Measurements from ENCODE around the gene SLC12A7.

The SLC12A7 gene

DNA sequence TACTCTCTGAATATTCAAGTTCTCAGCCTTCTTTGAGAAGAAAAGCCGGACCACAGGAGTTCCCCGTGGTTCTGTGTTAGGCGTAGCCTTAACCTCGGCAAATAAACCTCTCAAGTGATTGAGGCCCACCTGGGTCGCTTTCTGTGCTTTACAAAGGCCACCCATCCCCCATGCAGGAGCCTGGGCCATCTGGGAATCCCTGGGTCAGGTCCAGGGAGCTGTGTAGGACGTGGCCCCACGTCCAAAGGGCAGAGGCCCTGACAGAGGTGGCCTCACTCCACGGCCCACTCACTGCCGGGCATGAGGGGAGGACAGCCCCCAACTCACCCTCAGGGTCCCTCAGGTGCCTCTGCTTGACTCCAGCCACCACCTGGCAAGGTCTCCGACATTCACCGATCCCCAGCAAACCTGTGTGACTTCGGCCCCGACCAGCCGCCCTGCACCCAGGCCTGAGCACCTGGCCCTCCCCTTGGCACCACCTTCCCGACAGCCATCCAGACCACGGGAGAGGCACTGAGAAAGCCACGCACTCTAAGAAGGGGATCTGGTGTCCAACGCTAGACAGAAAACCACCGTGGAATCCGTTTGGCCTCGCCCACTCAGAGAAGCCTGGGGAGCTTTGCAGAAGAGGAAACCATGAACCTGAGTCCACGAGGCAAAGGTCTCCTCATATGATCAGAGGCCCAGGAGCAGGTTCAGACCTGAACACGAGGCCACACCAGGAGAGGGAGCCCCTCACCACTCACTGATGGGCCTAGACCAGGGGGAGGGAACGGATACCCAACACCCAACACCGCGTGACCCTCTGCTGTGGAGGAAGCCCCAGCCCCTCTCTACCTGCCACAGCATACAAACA, 4.5 kb downstream of the SLC12A7 start:
- peaks cover 33 to 60% of the 10 kb centered on the region in 2 donors for H3K4me1 Mint-ChIP-seq (ENCODE audit: low read depth in 2 of 2)
- peak overlapping the region; percentile 55 to 96 for H3K27ac Mint-ChIP-seq
- ATAC-seq (replicated peaks), result no peak
- H3K36me3 Mint-ChIP-seq (ENCODE audit: insufficient read depth), result peaks cover 45% of the 10 kb centered on the region
- peak overlapping the region; percentile 31 to 88 for H3K4me3 Mint-ChIP-seq
- H3K27me3 Mint-ChIP-seq, result no peaks in the 10 kb centered on the region
- no peaks in the 10 kb centered on the region for H3K9me3 Mint-ChIP-seq
- DNase-seq, result no peak

DNA sequence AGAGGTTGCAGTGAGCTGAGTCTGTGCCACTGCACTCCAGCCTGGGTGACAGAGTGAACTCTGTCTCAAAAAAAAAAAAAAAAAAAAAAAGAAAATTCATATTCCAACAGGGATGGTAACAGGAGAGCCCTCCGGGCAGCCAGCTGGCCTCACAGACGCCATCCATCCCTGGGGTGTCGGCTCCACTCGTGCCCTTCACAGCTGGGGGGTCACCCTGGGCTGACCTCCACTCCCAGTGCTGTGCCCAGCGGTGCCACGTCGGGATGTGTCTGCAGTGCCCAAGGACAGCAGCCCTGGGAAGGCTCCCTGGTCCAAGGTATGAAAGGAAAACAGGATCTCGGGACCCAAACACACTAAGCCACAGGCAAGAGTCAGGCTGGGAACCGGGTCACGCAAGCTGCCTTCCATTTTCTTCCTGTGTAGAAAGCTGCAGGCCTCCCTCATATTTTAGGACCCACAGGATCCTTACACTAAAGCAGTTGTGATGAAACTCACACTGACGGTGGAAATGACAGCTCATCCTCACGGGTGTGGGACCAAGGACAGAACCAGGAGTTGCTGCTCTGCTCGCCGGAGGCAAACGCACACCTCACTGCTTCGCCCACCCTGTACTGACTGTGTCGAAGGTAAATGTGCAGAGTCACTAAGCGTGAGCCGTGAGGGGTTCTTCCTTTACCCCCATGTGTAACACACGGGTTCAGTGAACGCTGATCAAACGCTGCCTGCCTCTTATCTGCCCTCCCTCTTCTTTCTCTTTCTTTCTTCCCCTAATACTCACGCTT, 5.3 kb downstream of the SLC12A7 start:
- Mint-ChIP-seq H3K4me1 (ENCODE audit: low read depth in 2 of 2) (peaks cover 41 to 64% of the 10 kb centered on the region in 2 donors), H3K4me3 (peak overlapping the region; percentile 81 to 88), H3K9me3 (no peaks in the 10 kb centered on the region), H3K27ac (peak overlapping the region; percentile 55 to 96), H3K36me3 (ENCODE audit: insufficient read depth) (peaks cover 45% of the 10 kb centered on the region), H3K27me3 (no peaks in the 10 kb centered on the region)
- ATAC-seq (replicated peaks), result no peak
- no peak for DNase-seq

DNA sequence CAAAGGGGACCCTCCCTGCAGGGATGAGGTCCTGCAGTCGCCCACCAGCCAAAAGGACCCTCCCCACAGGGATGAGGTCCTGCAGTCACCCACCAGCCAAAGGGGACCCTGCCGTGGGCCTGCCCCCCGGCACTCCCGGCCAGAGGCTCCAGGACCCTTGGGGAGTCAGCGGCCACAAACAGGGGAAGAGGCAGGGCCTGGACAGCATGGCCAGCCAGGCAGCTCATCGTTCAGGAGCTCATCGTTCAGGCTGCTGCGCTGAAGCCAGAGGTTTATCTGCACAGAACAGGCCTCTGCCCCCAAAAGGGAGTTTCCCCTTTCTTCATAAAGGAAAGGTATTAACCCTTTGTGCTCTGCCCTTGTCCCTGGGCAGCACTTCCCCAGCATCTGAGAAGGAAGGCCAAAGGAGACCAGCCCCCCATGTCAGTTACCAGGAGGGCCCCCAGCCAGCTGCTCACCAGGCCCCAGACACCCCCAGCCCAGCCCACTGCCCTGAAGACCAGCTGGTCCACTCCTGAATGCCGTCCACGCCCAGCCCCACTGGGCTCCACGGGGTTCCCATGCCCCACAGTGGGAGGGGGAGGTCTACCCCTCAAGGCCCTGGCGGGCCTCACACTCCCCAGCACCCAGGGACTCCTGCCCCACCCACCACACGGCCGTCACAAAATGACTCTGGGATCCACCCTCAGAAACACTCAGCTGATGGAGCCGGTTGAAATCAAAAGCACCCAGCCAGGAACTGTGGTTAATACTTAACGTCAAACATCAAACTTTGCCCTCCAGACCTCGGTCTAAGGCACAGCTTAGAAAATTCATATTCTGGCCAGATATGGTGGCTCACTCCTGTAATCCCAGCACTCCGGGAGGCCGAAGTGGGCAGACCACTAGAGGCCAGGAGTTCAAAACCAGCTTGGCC, 6.3 kb downstream of the SLC12A7 start:
- Mint-ChIP-seq H3K27me3 (no peaks in the 10 kb centered on the region), H3K27ac (peak overlapping the region; percentile 55 to 96), H3K9me3 (no peaks in the 10 kb centered on the region), H3K4me1 (ENCODE audit: low read depth in 2 of 2) (peaks cover 38 to 59% of the 10 kb centered on the region in 2 donors), H3K4me3 (peak overlapping the region; percentile 81 to 88), H3K36me3 (ENCODE audit: insufficient read depth) (peaks cover 45% of the 10 kb centered on the region)
- DNase-seq (peak; percentile 49 to 57 (median 51)), ATAC-seq (replicated peaks) (peak; percentile 79)

DNA sequence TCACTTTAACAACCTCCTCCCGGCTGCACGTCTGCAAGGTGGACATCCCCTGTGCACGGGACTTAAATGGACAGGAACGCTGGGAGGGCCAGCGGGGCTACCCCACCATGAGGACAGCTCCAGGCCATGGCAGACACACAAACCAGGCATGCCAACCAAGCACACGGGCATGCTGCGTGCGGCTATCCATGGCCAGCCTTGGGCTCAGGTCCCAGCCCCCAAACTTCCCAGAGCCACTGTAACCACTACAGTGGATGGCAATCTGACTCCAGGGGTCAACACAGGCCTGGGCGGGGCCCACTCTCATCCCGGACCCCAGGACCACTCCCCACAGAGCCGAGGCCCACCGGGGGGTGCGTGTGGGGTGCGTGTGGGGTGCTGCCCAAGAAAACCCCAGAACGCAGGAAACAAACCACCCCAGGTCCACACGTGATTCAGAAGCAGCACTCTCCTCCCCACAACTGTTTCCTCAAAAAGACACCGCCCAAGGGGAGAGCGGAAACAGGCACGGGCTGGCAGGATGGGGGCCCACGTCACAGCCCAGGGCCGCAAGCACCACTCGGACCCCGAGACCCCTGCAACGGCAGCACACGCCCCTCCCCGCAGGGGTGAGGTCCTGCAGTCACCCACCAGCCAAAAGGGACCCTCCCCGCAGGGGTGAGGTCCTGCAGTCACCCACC, 7.4 kb downstream of the SLC12A7 start:
- Mint-ChIP-seq H3K27ac (peak overlapping the region; percentile 55 to 84), H3K4me1 (ENCODE audit: low read depth in 2 of 2) (peaks cover 38 to 54% of the 10 kb centered on the region in 2 donors), H3K27me3 (no peaks in the 10 kb centered on the region), H3K9me3 (no peaks in the 10 kb centered on the region), H3K4me3 (peak overlapping the region; percentile 81 to 88), H3K36me3 (ENCODE audit: insufficient read depth) (peaks cover 45% of the 10 kb centered on the region)
- DNase-seq, result peak; percentile 25 to 40 (median 35)
- ATAC-seq (replicated peaks), result peak; percentile 63

DNA sequence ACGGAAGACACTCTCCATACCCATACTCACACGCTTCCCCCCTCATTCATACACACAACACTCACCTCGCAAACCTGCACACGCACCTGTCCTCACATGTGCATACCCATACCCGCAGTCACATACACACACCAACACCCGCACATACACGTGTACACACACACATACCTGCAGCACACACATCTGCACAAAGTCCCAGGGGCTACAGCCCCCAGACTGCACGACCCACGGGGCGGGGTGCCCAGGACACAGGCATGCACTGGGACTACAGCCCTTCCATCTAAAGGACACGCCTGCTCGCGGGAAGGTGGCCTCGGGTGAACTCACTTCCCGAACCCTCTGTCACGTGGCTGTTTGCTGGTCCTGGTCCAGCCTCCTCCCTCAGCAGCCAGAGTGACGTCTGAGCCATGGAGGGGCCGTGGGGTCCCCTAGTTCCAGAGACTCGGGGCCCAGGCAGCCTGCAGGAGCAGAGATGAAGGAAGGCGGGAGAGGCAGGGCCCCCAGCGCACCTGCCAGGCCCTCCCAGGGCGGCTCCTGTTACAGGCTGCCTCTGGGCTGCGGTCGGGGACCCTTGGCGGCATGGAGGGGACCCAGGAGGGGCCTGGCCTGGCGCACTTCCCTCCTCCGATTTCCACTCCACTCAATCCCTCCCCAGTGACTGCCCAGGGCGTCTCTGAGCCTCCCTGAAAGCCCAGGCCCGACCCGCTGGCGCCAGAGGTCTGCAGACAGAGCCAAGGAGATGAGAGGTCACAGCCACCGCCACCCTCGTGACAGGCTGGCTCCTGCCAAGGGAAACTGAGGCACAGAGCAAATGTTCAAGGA, 8.1 kb downstream of the SLC12A7 start:
- peak overlapping the region in 1 of 2 donors; percentile 55 for H3K27ac Mint-ChIP-seq
- H3K36me3 Mint-ChIP-seq (ENCODE audit: insufficient read depth), result peaks cover 49% of the 10 kb centered on the region
- no peaks in the 10 kb centered on the region for H3K9me3 Mint-ChIP-seq
- peak overlapping the region; percentile 81 to 88 for H3K4me3 Mint-ChIP-seq
- peaks cover 38 to 51% of the 10 kb centered on the region in 2 donors for H3K4me1 Mint-ChIP-seq (ENCODE audit: low read depth in 2 of 2)
- DNase-seq, result no peak
- no peaks in the 10 kb centered on the region for H3K27me3 Mint-ChIP-seq
- ATAC-seq (replicated peaks), result no peak

DNA sequence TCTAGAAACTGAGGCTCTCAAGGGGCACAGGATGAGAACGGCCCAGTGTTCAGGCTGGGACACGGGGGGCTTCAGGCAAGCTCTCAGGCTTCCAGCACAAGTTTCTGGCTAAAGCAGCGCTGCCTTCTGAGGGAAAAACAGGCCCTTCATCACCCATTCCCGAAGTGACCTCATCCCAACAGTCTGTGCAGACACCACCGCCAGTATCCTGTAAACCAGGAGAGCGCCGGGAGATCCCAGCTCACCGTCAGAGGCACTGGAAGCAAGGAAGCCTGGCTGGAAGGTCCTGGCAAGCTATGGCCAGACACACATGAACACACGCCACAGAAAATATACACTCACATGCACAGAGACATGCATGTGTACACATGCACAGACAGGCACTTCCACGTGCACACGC, 8.8 kb downstream of the SLC12A7 start:
- H3K4me1 Mint-ChIP-seq (ENCODE audit: low read depth in 2 of 2), result peaks cover 34 to 47% of the 10 kb centered on the region in 2 donors
- no peaks in the 10 kb centered on the region for H3K27me3 Mint-ChIP-seq
- peak overlapping the region in 1 of 2 donors; percentile 55 for H3K27ac Mint-ChIP-seq
- DNase-seq, result no peak
- H3K36me3 Mint-ChIP-seq (ENCODE audit: insufficient read depth), result peaks cover 43% of the 10 kb centered on the region
- no peak for ATAC-seq (replicated peaks)
- peak overlapping the region; percentile 81 to 88 for H3K4me3 Mint-ChIP-seq
- H3K9me3 Mint-ChIP-seq, result no peaks in the 10 kb centered on the region

DNA sequence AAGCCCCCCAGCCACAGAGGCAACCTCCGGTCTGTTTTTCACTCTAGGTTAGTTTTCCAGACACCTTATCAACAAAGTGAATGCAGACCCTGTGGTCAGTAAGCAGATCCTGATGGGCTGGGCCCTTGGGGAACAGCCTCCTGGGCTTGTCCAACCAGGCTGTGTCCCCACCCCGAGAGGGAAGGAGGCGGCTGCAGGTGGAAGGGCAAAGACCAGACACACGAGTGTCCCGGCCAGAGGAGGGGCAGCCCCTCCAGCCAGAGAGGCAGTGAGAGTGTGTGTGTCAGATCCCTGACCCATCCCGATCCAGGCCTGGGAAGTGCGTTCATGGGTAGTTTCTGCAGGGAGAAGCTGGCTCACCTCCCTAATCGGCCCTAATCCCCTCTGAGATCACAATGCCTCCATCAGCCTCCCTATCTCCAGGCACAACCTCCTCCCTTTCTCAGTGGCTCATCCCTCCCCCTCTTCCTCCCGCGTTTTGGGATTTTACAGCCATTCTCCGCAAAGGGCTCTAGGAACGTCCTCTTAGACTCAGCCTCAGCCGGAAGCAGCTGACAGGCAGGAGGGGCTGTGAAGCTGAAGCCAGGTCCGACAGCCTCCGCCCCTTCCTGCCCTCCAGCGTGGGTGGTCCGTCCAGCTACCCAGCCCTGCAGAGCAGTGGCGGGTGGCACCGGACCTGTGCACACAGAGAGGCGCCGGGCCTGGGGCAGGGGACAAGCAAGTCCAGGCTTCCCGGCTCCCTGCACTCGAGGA, 9.7 kb downstream of the SLC12A7 start:
- Mint-ChIP-seq H3K9me3 (no peaks in the 10 kb centered on the region), H3K4me3 (peak overlapping the region; percentile 62 to 68), H3K4me1 (ENCODE audit: low read depth in 2 of 2) (peaks cover 38 to 42% of the 10 kb centered on the region in 2 donors), H3K27ac (peak overlapping the region; percentile 59 to 87), H3K36me3 (ENCODE audit: insufficient read depth) (peaks cover 40% of the 10 kb centered on the region), H3K27me3 (no peaks in the 10 kb centered on the region)
- DNase-seq (no peak), ATAC-seq (replicated peaks) (no peak)

DNA sequence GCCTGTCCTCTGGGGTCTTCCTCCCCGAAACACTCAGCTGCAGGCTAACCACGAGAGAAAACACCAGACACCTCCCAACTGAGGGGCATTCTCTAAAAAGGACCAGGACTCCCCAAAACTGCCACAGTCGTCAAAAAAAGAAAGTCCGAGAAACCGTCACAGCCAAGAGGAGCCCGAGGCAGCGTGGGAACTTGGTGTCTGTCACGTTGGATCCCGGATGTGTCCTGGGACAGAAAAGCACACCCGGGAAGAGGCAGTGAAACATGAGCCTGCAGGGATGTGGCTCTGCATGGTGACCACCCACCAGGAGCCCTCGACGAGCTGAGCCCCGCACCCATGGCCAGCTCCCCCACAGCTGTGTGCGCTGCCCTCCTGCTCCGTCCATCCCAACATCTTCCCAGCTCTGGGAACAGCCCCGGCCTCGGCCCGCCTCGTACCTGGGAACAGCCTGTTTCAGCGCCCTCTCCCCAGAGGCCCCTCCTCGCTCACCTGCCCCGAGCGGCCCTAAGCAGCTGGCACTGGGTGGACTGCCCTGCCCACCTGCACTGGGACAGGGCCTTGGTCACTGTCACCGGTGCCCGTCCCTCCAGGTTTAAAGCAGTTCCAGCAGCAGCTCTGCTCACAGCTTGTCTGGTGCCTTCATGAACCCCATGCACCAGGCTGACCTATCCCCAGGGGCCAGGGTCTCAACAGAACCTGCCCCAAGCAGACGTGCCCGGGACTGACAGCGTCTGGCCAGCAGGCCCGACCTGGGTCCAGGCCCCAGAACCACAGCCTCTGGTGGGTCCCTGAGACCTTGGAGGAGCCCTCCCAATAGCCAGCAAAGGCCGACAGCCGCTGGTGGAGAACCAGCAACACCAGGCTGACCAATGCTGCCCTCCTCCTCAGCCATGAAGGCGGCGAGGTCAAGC, 10.9 kb downstream of the SLC12A7 start:
- no peaks in the 10 kb centered on the region for H3K27me3 Mint-ChIP-seq
- no peak for ATAC-seq (replicated peaks)
- no peak overlapping the region for H3K27ac Mint-ChIP-seq
- H3K36me3 Mint-ChIP-seq (ENCODE audit: insufficient read depth), result peaks cover 33% of the 10 kb centered on the region
- DNase-seq, result no peak
- H3K4me3 Mint-ChIP-seq, result no peak overlapping the region
- no peaks in the 10 kb centered on the region for H3K9me3 Mint-ChIP-seq
- peaks cover 34 to 44% of the 10 kb centered on the region in 2 donors for H3K4me1 Mint-ChIP-seq (ENCODE audit: low read depth in 2 of 2)

DNA sequence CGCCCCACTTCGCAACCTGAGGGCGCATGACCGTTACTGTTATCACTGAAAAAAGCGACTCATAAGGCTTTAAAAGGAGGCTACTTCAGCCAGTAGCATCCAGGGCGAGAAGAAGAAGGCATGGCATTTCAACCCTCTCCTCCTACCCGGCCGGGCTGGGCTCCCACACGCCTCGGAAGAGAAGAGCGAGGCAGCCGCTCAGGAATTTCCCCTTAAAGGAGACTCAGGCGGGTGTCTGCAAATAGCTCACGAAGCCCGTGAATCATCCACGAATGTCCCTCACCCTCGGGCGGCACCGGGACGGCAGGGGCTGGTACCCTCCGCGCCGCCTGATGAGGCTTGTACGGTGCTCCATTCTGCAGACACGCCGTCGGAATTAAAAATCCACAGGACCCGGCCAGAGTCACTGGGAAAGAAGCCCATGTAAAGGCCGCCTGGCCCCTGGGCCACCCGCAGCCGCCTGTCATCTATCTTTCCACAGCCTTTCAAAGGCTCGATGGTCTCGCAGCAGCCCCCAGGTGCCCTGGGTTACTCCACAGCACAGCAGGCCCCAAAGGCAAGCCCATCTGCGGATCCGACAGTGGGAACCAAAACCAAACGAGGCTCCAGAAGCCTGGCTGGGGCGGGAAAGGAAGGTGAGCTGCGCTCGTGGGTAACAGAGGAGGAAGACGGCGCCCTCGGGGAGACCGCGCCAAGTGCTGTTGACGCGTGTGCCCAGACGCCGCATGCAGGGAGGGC, 11.8 kb downstream of the SLC12A7 start:
- no peak for ATAC-seq (replicated peaks)
- H3K4me3 Mint-ChIP-seq, result no peak overlapping the region
- peaks cover 28% of the 10 kb centered on the region for H3K36me3 Mint-ChIP-seq (ENCODE audit: insufficient read depth)
- no peak for DNase-seq
- H3K27me3 Mint-ChIP-seq, result no peaks in the 10 kb centered on the region
- peak overlapping the region in 1 of 2 donors; percentile 23 for H3K27ac Mint-ChIP-seq
- peaks cover 26 to 43% of the 10 kb centered on the region in 2 donors for H3K4me1 Mint-ChIP-seq (ENCODE audit: low read depth in 2 of 2)
- no peaks in the 10 kb centered on the region for H3K9me3 Mint-ChIP-seq

DNA sequence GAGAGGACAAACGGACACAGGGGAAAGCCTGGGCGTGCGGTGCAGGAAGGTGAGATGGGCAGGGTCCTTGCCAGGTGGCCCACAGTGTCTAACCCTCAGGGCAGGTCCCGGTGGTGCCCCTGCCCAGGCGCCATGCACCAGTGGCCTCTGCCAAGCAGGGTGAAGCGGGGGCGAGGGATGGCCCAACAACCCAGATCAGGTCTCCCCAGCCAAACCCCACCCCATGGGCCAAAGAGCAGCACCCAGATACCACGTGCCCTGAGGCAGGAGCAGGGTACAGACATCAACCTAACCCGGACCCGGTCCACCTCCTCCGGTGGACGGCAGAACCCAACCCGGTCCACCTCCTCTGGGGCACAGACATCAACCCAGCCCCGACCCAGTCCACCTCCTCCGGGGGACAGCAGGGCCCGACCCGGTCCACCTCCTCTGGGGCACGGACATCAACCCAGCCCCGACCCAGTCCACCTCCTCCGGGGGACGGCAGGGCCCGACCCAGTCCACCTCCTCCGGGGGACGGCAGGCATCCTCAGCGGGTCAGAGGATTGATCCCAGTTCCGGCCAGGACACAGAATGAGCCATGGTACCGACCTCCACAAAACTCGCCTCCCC, 12.8 kb downstream of the SLC12A7 start:
- Mint-ChIP-seq H3K36me3 (ENCODE audit: insufficient read depth) (peaks cover 23% of the 10 kb centered on the region), H3K4me3 (no peak overlapping the region), H3K27me3 (no peaks in the 10 kb centered on the region), H3K4me1 (ENCODE audit: low read depth in 2 of 2) (peaks cover 23 to 42% of the 10 kb centered on the region in 2 donors), H3K27ac (peak overlapping the region in 1 of 2 donors; percentile 23), H3K9me3 (no peaks in the 10 kb centered on the region)
- ATAC-seq (replicated peaks), result no peak
- no peak for DNase-seq
